Natural killer cell (primary cell): ENCODE measurements around the gene TBC1D9. TPM values are rescaled to one million over a fixed set of nuclear protein-coding genes. Genes with fewer than 3 reads are reported as not detected.

ENCODE experiments used
- ATAC-seq, 3 donors: fragments of 150-1000 bp in 2 of 3; fragments of 200-7000 bp in 1 of 3; cut with Tn5 transposase; 1 replicate in 1 of 3; 2 replicates in 2 of 3; pipeline ENCODE4 v1.10.0; 2021; ENCODE audit warnings: mild to moderate bottlenecking in 2 of 3, moderate library complexity in 2 of 3
- DNase-seq, 2 donors: peaks; one replicate each; pipeline versions ENCODE4 v3.0.0 to v3.0.0-alpha.2; 2013 to 2021; ENCODE audit warnings: mixed read lengths in 1 of 2
- H3K27ac ChIP-seq: one replicate; pipeline ENCODE4 v1.5.1; 2013; ENCODE audit warnings: mild to moderate bottlenecking, low read length
- H3K27me3 ChIP-seq: one replicate; pipeline ENCODE4 v1.6.1; 2013; ENCODE audit warnings: low read length; ENCODE audit not compliant: control insufficient read depth, insufficient read depth
- H3K36me3 ChIP-seq: one replicate; pipeline ENCODE4 v1.6.1; 2013; ENCODE audit warnings: low read length; ENCODE audit not compliant: control insufficient read depth, insufficient read depth
- H3K4me1 ChIP-seq: one replicate; pipeline ENCODE4 v1.6.1; 2013; ENCODE audit warnings: low read length; ENCODE audit not compliant: control insufficient read depth, insufficient read depth
- H3K4me3 ChIP-seq: one replicate; pipeline ENCODE4 v1.5.1; 2013; ENCODE audit warnings: low read length
- H3K9me3 ChIP-seq: one replicate; pipeline ENCODE4 v1.6.1; 2013; ENCODE audit warnings: low read length; ENCODE audit not compliant: control insufficient read depth, insufficient read depth
- H3K27ac Mint-ChIP-seq, 2 donors: one replicate each; pipeline ENCODE4 v1.8.0; 2022; ENCODE audit warnings: mild to moderate bottlenecking in 2 of 2, mixed read lengths in 2 of 2, moderate library complexity in 1 of 2
- H3K27me3 Mint-ChIP-seq, 2 donors: one replicate each; pipeline ENCODE4 v1.8.0; 2022; ENCODE audit warnings: low read depth in 2 of 2, mixed read lengths in 2 of 2
- H3K36me3 Mint-ChIP-seq: one replicate; pipeline ENCODE4 v1.8.0; 2022; ENCODE audit warnings: mixed read lengths
- H3K4me1 Mint-ChIP-seq, 2 donors: one replicate each; pipeline ENCODE4 v1.8.0; 2022; ENCODE audit warnings: mixed read lengths in 2 of 2
- H3K4me3 Mint-ChIP-seq: one replicate; pipeline ENCODE4 v1.8.0; 2022; ENCODE audit warnings: mild to moderate bottlenecking, moderate library complexity, mixed read lengths
- H3K9me3 Mint-ChIP-seq, 2 donors: one replicate each; pipeline ENCODE4 v1.8.0; 2022; ENCODE audit warnings: mixed read lengths in 2 of 2
- CTCF ChIP-seq: fragments of 200-600 bp; IDR thresholded peaks from one replicate; pipeline ENCODE4 v1.8.0; 2022; ENCODE audit warnings: antibody characterized with exemption
- WGBS: methylation state at CpG from one replicate; pipeline ENCODE4 v1.1.7; 2013; ENCODE audit warnings: missing lambda C conversion rate; ENCODE audit not compliant: insufficient coverage; 5-methylcytosine and 5-hydroxymethylcytosine counted together
- intact Hi-C: fragments of 100-400 bp; cut with micrococcal nuclease; formaldehyde crosslinking; loops from one replicate; pipeline ENCODE4 v1.14.2; 2022
- total RNA-seq, 4 donors: library from RNA; stranded (reverse); fragments of 120-200 nt in 1 of 4; gene quantifications; one replicate each; pipeline versions ENCODE4 v1.2.3 to v1.2.4, GENCODE V29; 2013 to 2022

The TBC1D9 gene
- total RNA-seq, 3 donors from 2014 or later (not counting 1 experiment from before 2014, with no cell fraction given) = 1.3 to 3.3 (median 2.0) TPM

- Mint-ChIP-seq H3K36me3 (no peaks in the 10 kb centered on the region), H3K27me3 (no peaks in the 10 kb centered on the region), H3K9me3 (no peaks in the 10 kb centered on the region), H3K4me1 (peaks cover 8 to 10% of the 10 kb centered on the region in 2 donors), H3K4me3 (no peak overlapping the region), H3K27ac (no peak overlapping the region)
- intact Hi-C loops = no loop called here
- no peaks in the 10 kb centered on the region for H3K27me3 ChIP-seq
- DNase-seq = no peak
- peaks cover 7% of the 10 kb centered on the region for H3K4me1 ChIP-seq
- 90% methylated on average over 2 of the region's 2 CpGs for WGBS
- no peaks in the 10 kb centered on the region for H3K36me3 ChIP-seq
- H3K9me3 ChIP-seq = no peaks in the 10 kb centered on the region
- H3K27ac ChIP-seq = no peak overlapping the region
- H3K4me3 ChIP-seq = no peak overlapping the region
- ATAC-seq = no peak
- no peak for TF ChIP-seq CTCF
Measured at GRCh38 chr4:140715119-140715518, 41.1 kb downstream of the TBC1D9 start.

GRCh38 chr4:140711910-140712309, 44.3 kb downstream of the TBC1D9 start:
- Histone ChIP-seq H3K36me3 (no peaks in the 10 kb centered on the region), H3K27me3 (no peaks in the 10 kb centered on the region), H3K9me3 (no peaks in the 10 kb centered on the region), H3K27ac (no peak overlapping the region), H3K4me3 (no peak overlapping the region), H3K4me1 (peaks cover 3% of the 10 kb centered on the region)
- H3K4me3 Mint-ChIP-seq = no peak overlapping the region
- H3K9me3 Mint-ChIP-seq = no peaks in the 10 kb centered on the region
- H3K4me1 Mint-ChIP-seq = peaks cover 4 to 5% of the 10 kb centered on the region in 2 donors
- H3K36me3 Mint-ChIP-seq = no peaks in the 10 kb centered on the region
- H3K27ac Mint-ChIP-seq = no peak overlapping the region
- no peak for DNase-seq
- no peak for TF ChIP-seq CTCF
- intact Hi-C loops = no loop called here
- no peak for ATAC-seq
- no peaks in the 10 kb centered on the region for H3K27me3 Mint-ChIP-seq
- WGBS = 64% methylated on average over 4 of the region's 4 CpGs

DNA sequence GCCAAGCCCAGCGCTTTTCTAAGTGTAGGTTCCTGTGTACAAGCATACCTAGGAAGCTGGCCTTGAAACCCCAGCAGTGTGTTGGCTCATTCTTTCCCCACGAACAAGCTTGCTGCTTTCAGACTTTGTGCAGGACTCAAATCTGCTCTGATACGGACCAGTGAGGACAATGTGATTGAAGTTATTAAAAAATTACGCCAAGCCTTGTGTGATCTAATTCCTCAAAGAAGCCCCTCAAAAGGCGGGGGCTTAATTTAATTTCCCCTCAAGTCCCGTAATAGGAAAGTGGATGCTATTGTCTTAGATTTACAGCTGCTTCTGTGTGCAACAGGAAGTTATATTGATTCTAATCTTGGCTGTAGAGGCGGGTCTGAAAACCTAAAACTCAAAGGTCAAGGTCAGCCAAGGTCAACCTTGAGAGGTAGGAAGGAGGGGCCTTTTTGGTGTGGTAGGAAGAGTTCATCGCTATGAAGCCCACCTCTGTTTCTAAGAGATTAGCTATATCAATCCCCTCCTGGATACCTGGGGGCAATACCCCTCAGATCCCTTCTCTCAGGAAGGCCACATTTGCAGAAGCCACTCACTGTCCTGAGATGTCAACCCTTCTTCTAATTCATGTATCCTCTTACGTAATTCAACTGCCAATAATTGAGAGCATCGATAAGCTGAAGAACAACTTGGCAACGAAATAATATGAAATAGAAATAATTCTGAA, 45.1 kb downstream of the TBC1D9 start:
- Histone ChIP-seq H3K36me3 (no peaks in the 10 kb centered on the region), H3K4me1 (peaks cover 3% of the 10 kb centered on the region), H3K27me3 (no peaks in the 10 kb centered on the region), H3K27ac (no peak overlapping the region), H3K9me3 (no peaks in the 10 kb centered on the region), H3K4me3 (no peak overlapping the region)
- WGBS = 34% methylated on average over 7 of the region's 11 CpGs
- Mint-ChIP-seq H3K9me3 (no peaks in the 10 kb centered on the region), H3K4me1 (peaks cover 4 to 5% of the 10 kb centered on the region in 2 donors), H3K36me3 (no peaks in the 10 kb centered on the region), H3K27me3 (no peaks in the 10 kb centered on the region), H3K27ac (no peak overlapping the region), H3K4me3 (no peak overlapping the region)
- DNase-seq (no peak), ATAC-seq (no peak)
- TF ChIP-seq CTCF = no peak
- intact Hi-C loops = no loop called here

DNA sequence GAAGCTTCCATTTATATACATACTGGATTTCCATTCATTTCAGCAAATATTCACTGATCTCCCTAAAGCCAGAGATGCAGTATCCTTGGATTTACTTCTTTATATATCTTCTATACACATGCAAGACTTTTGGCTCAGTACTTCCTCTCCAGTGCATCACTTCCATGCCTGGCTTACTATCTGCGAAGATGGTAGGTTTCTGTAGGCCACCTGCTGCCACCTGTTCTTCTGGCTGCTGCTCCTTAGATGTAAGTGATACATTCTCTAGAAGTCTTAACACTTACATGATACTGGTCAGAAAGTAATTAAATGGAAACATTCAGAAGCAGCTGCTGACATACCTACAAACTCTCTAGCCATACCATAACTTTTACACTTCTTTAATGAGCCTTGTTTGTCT, 48.9 kb downstream of the TBC1D9 start:
- Mint-ChIP-seq H3K36me3 (no peaks in the 10 kb centered on the region), H3K9me3 (no peaks in the 10 kb centered on the region), H3K4me3 (no peak overlapping the region), H3K27me3 (no peaks in the 10 kb centered on the region), H3K27ac (no peak overlapping the region), H3K4me1 (peaks cover 4 to 5% of the 10 kb centered on the region in 2 donors)
- TF ChIP-seq CTCF = no peak
- Histone ChIP-seq H3K9me3 (no peaks in the 10 kb centered on the region), H3K4me3 (no peak overlapping the region), H3K27ac (no peak overlapping the region), H3K4me1 (peaks cover 3% of the 10 kb centered on the region), H3K36me3 (no peaks in the 10 kb centered on the region), H3K27me3 (no peaks in the 10 kb centered on the region)
- 80% methylated on average over 1 of the region's 1 CpG for WGBS
- intact Hi-C loops = no loop called here
- DNase-seq (no peak), ATAC-seq (no peak)
